SKM-1 (cell line): ENCODE data around the gene BTBD16.

Source experiments
- DNase-seq: peaks from one replicate; lab custom pipeline; 2025; ENCODE audit not compliant: unreplicated experiment; lab: John Stamatoyannopoulos, UW

The BTBD16 gene

DNA sequence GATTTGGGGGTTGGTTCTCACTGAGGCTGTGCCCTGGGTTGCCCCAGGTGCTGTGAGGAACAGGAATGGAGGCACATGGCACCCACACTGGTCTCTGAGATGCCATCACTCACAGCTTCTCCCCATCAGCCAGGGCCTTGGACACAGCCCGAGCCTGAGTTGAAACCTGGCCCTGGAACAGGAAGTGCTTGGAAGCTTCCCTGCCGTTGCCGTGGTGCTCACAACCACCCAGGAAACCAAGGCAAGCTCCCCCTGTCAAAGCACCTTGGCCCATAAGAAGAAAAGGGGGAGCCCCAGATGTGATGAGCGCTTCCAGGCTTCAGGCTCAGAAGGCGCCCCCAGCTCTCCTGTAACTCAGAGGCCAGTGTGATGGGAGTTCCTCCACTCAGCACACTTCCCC, at the start of gene BTBD16:
TSS of gene BTBD16 (plus strand) at position 221 of the 400 bp plus-strand sequence. CDS start 3,786 bp downstream, outside the sequence.
- DNase-seq, result no peak

DNA sequence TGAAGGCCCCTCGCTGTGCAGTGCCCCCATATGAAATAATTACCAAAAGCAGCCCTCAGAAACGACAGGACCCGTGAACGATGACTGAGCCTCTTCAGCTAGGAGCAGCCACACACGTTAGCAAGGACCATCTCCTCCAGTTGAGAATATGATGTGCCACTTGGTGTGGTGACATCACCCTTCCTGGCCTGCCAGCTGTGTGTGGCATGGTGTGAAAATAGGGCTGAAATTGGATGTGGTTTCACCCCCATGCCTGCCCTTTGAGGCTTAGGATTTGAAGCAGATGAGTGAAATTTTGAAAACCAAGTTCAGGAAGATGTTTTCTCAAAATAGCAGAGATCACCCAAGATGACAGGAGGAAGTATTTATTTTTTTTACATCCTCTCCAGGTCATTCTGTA, 49.1 kb upstream of the BTBD16 start:
- DNase-seq, result no peak

- DNase-seq, result no peak
Measured at GRCh38 chr10:122222638-122223037, 48.5 kb upstream of the BTBD16 start.

- DNase-seq, result no peak
Measured at GRCh38 chr10:122224159-122224558, 46.9 kb upstream of the BTBD16 start.

DNA sequence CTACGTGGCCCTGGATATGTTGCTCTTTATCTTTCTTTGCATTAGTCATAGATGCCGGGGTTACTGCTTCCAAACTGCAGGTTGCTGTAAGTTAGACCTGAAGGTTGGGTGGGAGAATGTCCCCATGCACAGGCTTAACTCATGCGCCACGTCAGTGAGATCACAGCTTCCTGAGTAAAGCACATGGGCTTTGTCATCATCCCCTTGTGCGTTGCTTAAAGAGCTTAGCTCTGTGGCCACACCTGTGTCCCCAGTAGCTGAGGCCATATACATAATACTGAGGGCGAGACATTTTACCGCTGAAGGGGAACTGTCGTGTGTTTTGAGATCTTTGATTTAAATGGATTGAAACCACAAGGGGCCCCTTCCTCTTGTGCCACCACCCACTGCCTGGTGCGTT, 45.8 kb upstream of the BTBD16 start:
- DNase-seq, result no peak

DNA sequence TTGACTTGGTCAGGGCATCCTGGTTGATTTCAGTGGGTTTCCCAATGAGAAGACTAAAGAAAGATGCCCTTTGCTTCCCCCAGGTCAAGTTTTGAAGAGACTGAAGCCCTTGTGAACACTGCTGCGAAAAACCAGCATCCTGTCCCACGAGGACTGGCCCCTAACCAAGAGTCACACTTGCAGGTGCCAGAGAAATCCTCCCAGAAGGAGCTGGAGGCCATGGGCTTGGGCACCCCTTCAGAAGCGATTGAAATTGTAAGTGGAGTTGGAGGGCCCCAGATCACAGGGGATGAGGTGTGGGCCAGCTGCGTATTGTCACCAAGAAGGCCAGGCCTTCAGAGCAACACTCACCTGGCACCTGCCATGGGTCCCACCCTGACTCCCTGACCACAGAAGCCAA, 43.3 kb upstream of the BTBD16 start:
- no peak for DNase-seq

DNA sequence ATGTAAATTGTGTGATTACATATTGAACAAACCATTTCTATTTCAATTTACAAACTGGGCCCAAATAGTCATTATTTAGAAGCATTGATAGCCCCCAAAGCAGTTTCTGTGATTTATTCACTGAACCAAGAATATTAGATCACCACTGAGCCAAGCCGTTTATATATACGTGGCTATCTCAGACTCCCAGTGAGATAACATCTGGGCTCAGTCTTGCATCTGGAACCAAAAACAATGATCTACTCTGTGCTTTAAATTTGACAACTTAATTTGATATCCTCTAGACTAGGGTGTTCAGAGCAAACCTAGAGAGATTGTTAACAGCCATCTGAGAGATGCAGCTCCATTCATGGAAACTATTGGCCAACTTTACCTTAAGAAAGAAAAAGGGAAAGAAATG, 41.4 kb upstream of the BTBD16 start:
- DNase-seq, result no peak

GRCh38 chr10:122230222-122230621, 40.9 kb upstream of the BTBD16 start:
- DNase-seq, result no peak

- no peak for DNase-seq
Measured at GRCh38 chr10:122232769-122233168, 38.3 kb upstream of the BTBD16 start.

GRCh38 chr10:122233857-122234348, 37.2 kb upstream of the BTBD16 start:
- no peak for DNase-seq

- DNase-seq, result no peak
Measured at GRCh38 chr10:122234416-122234815, 36.7 kb upstream of the BTBD16 start.

DNA sequence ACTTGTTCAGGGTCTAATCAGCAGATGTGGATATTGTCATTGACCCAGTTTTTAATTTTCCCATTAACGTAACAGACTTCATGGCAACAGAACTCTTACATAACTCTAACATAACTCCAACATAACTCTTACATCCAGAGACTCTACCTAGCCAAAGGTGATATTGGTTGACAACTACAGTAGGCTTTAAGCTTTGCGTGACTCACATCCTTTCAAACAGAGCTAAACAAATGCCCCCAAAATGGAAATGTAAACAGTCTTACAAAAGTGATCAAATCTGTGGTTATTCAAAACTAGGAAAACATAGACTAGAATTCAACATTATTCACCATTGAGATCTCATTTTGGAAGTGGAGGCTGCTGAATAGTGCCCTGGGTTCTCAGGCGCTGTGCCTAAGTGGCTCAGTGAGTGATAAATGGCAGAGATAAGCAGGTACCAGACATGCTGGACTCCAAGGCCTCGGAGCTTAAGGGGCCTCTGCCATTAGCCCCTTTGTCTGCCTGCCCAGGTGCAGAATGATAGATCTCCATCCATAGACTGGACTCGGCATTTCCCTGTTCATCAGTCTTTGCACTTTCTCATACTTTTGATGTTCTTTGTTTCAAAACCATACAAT, 34.3 kb upstream of the BTBD16 start:
- DNase-seq, result no peak

- DNase-seq, result no peak
Measured at GRCh38 chr10:122237331-122237990, 33.6 kb upstream of the BTBD16 start.

- no peak for DNase-seq
Measured at GRCh38 chr10:122239578-122240257, 31.4 kb upstream of the BTBD16 start.

DNA sequence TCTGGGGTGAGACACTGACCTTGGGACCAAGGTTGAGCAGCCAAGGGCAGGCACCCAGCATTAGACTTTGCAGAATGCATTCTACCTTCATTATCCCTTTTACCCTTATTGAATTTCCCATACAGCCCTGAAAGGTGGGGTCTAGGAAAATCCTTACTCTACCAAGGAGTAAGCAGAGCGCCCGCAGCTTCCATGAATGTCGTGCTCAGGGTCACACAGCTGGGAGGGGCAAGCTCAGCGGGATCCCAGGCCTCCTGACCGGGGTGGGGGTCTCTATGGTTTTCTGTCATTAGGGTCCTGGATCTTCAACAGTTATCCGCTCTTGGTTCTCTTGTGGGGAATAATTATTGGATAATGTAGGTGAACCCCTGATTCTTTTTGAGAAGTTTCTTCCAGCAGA, 30.7 kb upstream of the BTBD16 start:
- DNase-seq, result no peak

- no peak for DNase-seq
Measured at GRCh38 chr10:122241836-122242235, 29.3 kb upstream of the BTBD16 start.

DNA sequence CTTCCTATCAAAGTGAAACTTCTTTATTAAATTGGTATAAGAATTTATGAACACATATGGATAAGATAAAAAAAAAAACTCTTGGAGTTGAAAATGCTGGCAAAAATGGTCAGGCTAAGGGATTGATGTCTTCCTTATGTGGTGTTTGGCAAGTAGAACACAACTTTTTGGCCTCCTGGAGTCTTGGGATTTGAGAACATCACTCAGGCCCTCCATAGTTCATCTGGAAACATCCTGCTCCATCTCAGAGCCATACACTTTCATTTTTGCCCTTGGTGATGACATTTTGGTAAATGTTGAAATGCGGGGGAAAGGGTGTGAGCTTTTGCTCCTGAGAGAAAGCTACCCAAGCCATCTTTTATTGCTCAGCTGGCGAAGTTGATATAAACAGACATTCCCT, 27.5 kb upstream of the BTBD16 start:
- DNase-seq, result no peak

- no peak for DNase-seq
Measured at GRCh38 chr10:122244001-122244975, 26.8 kb upstream of the BTBD16 start.

- no peak for DNase-seq
Measured at GRCh38 chr10:122245136-122245535, 26.0 kb upstream of the BTBD16 start.

GRCh38 chr10:122245897-122246296, 25.2 kb upstream of the BTBD16 start:
- DNase-seq, result no peak
